Subcutaneous abdominal adipose tissue (tissue), 5 donors: ENCODE data around the gene NUTM2D.
"Not testable (repeated sequence)": the region's sequence is repeated elsewhere in the genome, so short reads cannot be mapped to it uniquely, and the experiment has no call there.

ENCODE experiments used
- H3K27ac ChIP-seq: one replicate; pipeline ENCODE4 v1.7.0; 2013; ENCODE audit warnings: low read depth, mild to moderate bottlenecking, inconsistent platforms, low read length, moderate library complexity
- H3K27me3 ChIP-seq, 5 donors: one replicate each; pipeline ENCODE4 v1.7.0; 2013; ENCODE audit warnings: low read length in 5 of 5, inconsistent platforms in 1 of 5; ENCODE audit not compliant: control insufficient read depth in 5 of 5, insufficient read depth in 4 of 5
- H3K36me3 ChIP-seq, 5 donors: one replicate each; pipeline ENCODE4 v1.7.0; 2013; ENCODE audit warnings: low read length in 5 of 5; ENCODE audit not compliant: control insufficient read depth in 5 of 5, insufficient read depth in 5 of 5
- H3K4me1 ChIP-seq, 5 donors: one replicate each; pipeline ENCODE4 v1.7.0; 2013; ENCODE audit warnings: low read length in 5 of 5, mild to moderate bottlenecking in 3 of 5, moderate library complexity in 1 of 5; ENCODE audit not compliant: control insufficient read depth in 5 of 5, insufficient read depth in 5 of 5
- H3K4me3 ChIP-seq, 5 donors: one replicate each; pipeline ENCODE4 v1.7.0; 2013; ENCODE audit warnings: low read length in 5 of 5, low read depth in 1 of 5
- H3K9ac ChIP-seq, 5 donors: one replicate each; pipeline ENCODE4 v1.7.0; 2013; ENCODE audit warnings: low read length in 5 of 5, mild to moderate bottlenecking in 4 of 5, moderate library complexity in 3 of 5
- H3K9me3 ChIP-seq, 5 donors: one replicate each; pipeline ENCODE4 v1.7.0; 2013; ENCODE audit warnings: low read length in 5 of 5; ENCODE audit not compliant: control insufficient read depth in 5 of 5
- donor health status: healthy.
- donor health status: healthy.
- donor health status: healthy.
- donor health status: healthy.
- donor health status: healthy.

Gene NUTM2D

DNA sequence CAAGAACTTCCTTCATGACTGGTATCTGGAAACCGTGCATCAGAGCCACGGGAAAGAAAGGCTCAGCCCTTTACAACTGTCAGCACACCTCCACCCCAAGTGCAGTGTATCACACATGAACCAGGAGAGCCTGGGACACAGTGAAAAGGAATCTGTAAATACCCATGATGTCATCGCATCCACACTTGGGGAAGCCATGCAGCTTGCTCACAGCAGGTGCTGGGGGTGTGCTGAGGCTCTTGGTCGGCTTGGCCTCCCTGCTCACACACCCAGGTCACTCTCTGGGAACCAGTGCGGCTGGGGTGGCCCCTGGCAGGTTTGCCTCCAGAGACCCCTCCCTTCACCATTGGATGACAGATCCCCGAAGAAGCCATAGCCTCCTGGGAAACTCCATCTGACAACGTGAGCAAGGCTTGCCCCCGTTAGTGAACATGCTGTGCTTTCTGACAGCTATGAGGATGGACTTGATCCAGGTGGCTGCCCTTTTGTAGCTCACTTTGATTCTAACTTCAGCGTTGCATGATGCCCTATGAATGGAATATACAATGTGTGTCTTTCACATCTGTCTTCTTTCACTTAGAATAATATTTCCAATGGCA, 12.1 kb downstream of the NUTM2D start:
- not testable (repeated sequence) for H3K9ac ChIP-seq, H3K27ac ChIP-seq, H3K27me3 ChIP-seq, H3K4me3 ChIP-seq, H3K4me1 ChIP-seq, H3K9me3 ChIP-seq, H3K36me3 ChIP-seq

DNA sequence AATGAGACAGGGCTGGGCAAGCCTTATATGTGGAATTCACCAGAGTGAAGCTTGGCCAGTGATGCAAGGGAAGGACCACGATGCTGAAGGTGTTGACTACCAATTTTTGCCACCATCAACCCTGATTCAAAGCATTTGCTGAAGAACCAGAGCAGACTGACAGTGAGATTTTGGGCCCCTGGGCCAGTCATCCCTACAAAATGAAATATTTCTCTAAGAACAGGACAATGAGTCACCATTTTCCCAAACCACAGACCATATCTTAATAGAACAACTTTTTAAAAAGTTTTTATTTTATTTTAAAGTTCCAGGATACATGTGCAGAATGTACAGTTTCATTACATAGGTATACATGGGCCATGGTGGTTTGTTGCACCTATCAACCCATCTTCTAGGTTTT, 16.5 kb downstream of the NUTM2D start:
- H3K4me3 ChIP-seq, H3K27me3 ChIP-seq, H3K9me3 ChIP-seq, H3K9ac ChIP-seq, H3K27ac ChIP-seq, H3K36me3 ChIP-seq, H3K4me1 ChIP-seq: not testable (repeated sequence)

- H3K9ac ChIP-seq, H3K9me3 ChIP-seq, H3K27ac ChIP-seq, H3K4me1 ChIP-seq, H3K27me3 ChIP-seq, H3K36me3 ChIP-seq, H3K4me3 ChIP-seq: not testable (repeated sequence)
Measured at GRCh38 chr10:87379115-87379514, 21.6 kb downstream of the NUTM2D start.

GRCh38 chr10:87383149-87383857, 25.8 kb downstream of the NUTM2D start:
- H3K4me1 ChIP-seq, H3K9me3 ChIP-seq, H3K27me3 ChIP-seq, H3K4me3 ChIP-seq, H3K27ac ChIP-seq, H3K36me3 ChIP-seq, H3K9ac ChIP-seq: not testable (repeated sequence)

- H3K27ac ChIP-seq, H3K9ac ChIP-seq, H3K36me3 ChIP-seq, H3K4me1 ChIP-seq, H3K27me3 ChIP-seq, H3K9me3 ChIP-seq, H3K4me3 ChIP-seq: not testable (repeated sequence)
Measured at GRCh38 chr10:87384283-87384682, 26.7 kb downstream of the NUTM2D start.

DNA sequence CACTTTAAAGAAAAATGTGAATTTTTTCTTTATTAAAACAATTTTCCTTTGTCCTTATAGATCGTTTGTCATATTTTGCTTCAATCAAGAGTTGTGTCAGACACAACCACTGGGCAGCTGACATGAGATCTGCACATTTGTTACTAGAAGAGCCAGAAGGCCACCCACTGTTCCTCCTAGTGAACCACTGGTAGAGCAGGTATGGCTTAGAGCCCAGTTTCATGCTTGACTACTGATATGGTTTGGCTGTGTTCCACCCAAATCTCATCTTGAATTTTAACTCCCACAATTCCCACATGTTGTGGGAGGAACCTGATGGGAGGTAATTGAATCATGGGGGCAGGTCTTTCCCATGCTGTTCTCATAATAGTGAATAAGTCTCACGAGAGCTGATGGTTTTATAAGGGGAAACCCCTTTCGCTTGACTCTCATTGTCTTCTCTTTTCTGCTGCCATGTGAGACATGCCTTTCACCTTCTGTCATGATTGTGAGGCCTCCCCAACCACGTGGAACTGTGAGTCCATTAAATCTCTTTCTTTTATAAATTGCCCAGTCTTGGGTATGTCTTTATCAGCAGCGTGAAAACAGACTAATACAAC, 28.3 kb downstream of the NUTM2D start:
- H3K36me3 ChIP-seq, H3K9ac ChIP-seq, H3K4me1 ChIP-seq, H3K9me3 ChIP-seq, H3K4me3 ChIP-seq, H3K27me3 ChIP-seq, H3K27ac ChIP-seq: not testable (repeated sequence)

- H3K36me3 ChIP-seq, H3K4me3 ChIP-seq: not testable (repeated sequence)
Measured at GRCh38 chr10:87391360-87391759, 33.8 kb downstream of the NUTM2D start.

GRCh38 chr10:87396206-87396605, 38.7 kb downstream of the NUTM2D start:
- H3K27me3 ChIP-seq, H3K4me3 ChIP-seq, H3K9ac ChIP-seq, H3K36me3 ChIP-seq, H3K4me1 ChIP-seq, H3K9me3 ChIP-seq, H3K27ac ChIP-seq: not testable (repeated sequence)

More at GRCh38 chr10:87391360-87391759, 33.8 kb downstream of the NUTM2D start:
- H3K9me3 ChIP-seq, H3K27ac ChIP-seq, H3K4me1 ChIP-seq, H3K27me3 ChIP-seq, H3K9ac ChIP-seq: not testable (repeated sequence)

- not testable (repeated sequence) for H3K27me3 ChIP-seq, H3K4me1 ChIP-seq, H3K27ac ChIP-seq, H3K9me3 ChIP-seq, H3K4me3 ChIP-seq, H3K9ac ChIP-seq, H3K36me3 ChIP-seq
Measured at GRCh38 chr10:87398436-87398835, 40.9 kb downstream of the NUTM2D start.

GRCh38 chr10:87407516-87408467, 50.2 kb downstream of the NUTM2D start:
- H3K9me3 ChIP-seq, H3K27me3 ChIP-seq, H3K4me3 ChIP-seq, H3K9ac ChIP-seq, H3K4me1 ChIP-seq, H3K27ac ChIP-seq, H3K36me3 ChIP-seq: not testable (repeated sequence)
